ENCODE measurements around the gene COL5A1. TPM values are rescaled to one million over a fixed set of nuclear protein-coding genes. Genes with fewer than 3 reads are reported as not detected.

The COL5A1 gene
- total RNA-seq, 2 donors from 2014 or later = 10.9 to 21.7 TPM

GRCh38 chr9:134757216-134757975 lies 115.8 kb downstream of the COL5A1 start:
- H3K4me3 ChIP-seq = no peak overlapping the region
- no peaks in the 10 kb centered on the region for H3K36me3 ChIP-seq
- H3K9ac ChIP-seq (ENCODE audit: low read depth in 2 of 2, low read length in 2 of 2) = no peak overlapping the region
- no peak overlapping the region for H3K27ac ChIP-seq
- TF ChIP-seq, protein P1, sequence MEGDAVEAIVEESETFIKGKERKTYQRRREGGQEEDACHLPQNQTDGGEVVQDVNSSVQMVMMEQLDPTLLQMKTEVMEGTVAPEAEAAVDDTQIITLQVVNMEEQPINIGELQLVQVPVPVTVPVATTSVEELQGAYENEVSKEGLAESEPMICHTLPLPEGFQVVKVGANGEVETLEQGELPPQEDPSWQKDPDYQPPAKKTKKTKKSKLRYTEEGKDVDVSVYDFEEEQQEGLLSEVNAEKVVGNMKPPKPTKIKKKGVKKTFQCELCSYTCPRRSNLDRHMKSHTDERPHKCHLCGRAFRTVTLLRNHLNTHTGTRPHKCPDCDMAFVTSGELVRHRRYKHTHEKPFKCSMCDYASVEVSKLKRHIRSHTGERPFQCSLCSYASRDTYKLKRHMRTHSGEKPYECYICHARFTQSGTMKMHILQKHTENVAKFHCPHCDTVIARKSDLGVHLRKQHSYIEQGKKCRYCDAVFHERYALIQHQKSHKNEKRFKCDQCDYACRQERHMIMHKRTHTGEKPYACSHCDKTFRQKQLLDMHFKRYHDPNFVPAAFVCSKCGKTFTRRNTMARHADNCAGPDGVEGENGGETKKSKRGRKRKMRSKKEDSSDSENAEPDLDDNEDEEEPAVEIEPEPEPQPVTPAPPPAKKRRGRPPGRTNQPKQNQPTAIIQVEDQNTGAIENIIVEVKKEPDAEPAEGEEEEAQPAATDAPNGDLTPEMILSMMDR (IDR thresholded peaks at IDR 0.05) = no peak
- H3K27me3 ChIP-seq = no peaks in the 10 kb centered on the region
- no peak for DNase-seq
- H3K4me1 ChIP-seq = no peaks in the 10 kb centered on the region
- intact Hi-C loops (cut with DNase I) = no loop called here
- no peaks in the 10 kb centered on the region for H3K9me3 ChIP-seq

DNA sequence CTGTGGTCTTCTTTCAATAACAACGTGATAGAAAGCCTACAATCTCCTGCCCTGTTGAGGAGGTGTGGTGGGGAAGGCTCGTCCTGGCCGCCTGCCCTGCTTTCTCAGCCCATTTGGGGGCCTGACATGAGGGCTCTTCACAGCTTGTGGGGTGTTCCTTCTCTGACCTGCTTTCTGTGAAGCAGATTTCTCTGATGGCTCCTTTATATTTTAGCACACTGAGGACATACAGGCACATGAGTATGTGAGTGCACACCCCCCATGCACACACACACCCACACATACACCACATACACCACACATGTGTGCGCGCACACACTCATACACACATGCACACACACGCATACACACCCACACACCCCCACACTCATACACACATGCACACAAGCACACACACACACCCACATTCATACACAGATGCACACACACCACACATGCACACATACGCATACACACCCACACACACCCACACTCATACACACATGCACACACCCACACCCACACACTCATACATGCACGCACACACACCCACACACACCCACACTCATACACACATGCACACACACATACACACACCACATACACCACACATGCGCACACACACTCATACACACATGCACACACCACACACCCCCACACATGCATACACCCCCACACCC lies 117.5 kb downstream of the COL5A1 start:
- Histone ChIP-seq H3K27ac (no peak overlapping the region), H3K4me3 (no peak overlapping the region), H3K9ac (ENCODE audit: low read depth in 2 of 2, low read length in 2 of 2) (no peak overlapping the region), H3K4me1 (no peaks in the 10 kb centered on the region), H3K27me3 (no peaks in the 10 kb centered on the region), H3K36me3 (no peaks in the 10 kb centered on the region), H3K9me3 (no peaks in the 10 kb centered on the region)
- DNase-seq = no peak
- TF ChIP-seq, protein P1 (IDR thresholded peaks at IDR 0.05) = no peak
- intact Hi-C loops (cut with DNase I) = no loop called here

DNA sequence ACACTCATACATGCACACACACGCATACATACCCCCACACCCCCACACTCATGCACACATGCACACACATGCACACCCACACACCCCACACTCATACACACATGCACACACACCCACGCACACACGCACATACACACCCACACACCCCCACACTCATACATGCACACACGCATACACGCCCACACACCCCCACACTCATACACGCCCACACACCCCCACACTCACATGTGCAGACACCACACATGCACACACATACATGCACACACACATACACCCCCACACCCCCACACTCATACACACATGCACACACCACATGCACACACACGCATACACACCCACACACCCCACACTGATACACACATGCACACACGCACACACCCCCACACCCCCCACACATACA lies 118.3 kb downstream of the COL5A1 start:
- no peak overlapping the region for H3K27ac ChIP-seq
- TF ChIP-seq, protein P1 (IDR thresholded peaks at IDR 0.05) = no peak
- H3K27me3 ChIP-seq = no peaks in the 10 kb centered on the region
- no peaks in the 10 kb centered on the region for H3K4me1 ChIP-seq
- no peak overlapping the region for H3K9ac ChIP-seq (ENCODE audit: low read depth in 2 of 2, low read length in 2 of 2)
- H3K36me3 ChIP-seq = no peaks in the 10 kb centered on the region
- intact Hi-C loops (cut with DNase I) = no loop called here
- no peak overlapping the region for H3K4me3 ChIP-seq
- H3K9me3 ChIP-seq = no peaks in the 10 kb centered on the region
- no peak for DNase-seq

GRCh38 chr9:134760750-134761420 lies 119.3 kb downstream of the COL5A1 start:
- intact Hi-C loops (cut with DNase I) = no loop called here

More at GRCh38 chr9:134760750-134761420, 119.3 kb downstream of the COL5A1 start:
- no peak for DNase-seq
- TF ChIP-seq, protein P1 (IDR thresholded peaks at IDR 0.05) = no peak
- no peak overlapping the region for H3K27ac ChIP-seq
- H3K36me3 ChIP-seq = no peaks in the 10 kb centered on the region
- no peaks in the 10 kb centered on the region for H3K27me3 ChIP-seq
- no peaks in the 10 kb centered on the region for H3K9me3 ChIP-seq
- H3K4me3 ChIP-seq = no peak overlapping the region
- H3K4me1 ChIP-seq = no peaks in the 10 kb centered on the region
- no peak overlapping the region for H3K9ac ChIP-seq (ENCODE audit: low read depth in 2 of 2, low read length in 2 of 2)

Data from colonic mucosa (tissue), 4 donors.